HG03139 (cell line): ENCODE measurements around the gene CIITA.
"Not testable (repeated sequence)": the region's sequence is repeated elsewhere in the genome, so short reads cannot be mapped to it uniquely, and the experiment has no call there.

Experiments
- ATAC-seq: cut with Tn5 transposase; IDR thresholded peaks from one replicate; pipeline ENCODE4 v1.9.1; 2021; ENCODE audit not compliant: unreplicated experiment

The CIITA gene

DNA sequence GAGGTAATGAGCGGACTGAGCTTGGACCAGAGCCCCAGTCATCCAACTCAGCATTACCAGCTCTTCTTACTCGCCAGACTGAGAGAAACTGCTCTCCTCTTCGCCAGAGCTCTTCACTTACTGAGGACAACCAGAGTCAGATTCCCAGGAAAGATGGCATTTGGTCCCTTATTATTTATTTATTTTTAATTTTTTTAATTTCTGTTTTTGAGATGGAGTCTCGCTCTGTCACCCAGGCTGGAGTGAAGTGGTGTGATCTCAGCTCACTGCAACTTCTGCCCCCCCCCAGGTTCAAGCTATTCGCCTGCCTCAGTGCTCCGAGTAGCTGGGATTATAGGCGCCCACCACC lies 42.0 kb downstream of the CIITA start:
- ATAC-seq: no peak

DNA sequence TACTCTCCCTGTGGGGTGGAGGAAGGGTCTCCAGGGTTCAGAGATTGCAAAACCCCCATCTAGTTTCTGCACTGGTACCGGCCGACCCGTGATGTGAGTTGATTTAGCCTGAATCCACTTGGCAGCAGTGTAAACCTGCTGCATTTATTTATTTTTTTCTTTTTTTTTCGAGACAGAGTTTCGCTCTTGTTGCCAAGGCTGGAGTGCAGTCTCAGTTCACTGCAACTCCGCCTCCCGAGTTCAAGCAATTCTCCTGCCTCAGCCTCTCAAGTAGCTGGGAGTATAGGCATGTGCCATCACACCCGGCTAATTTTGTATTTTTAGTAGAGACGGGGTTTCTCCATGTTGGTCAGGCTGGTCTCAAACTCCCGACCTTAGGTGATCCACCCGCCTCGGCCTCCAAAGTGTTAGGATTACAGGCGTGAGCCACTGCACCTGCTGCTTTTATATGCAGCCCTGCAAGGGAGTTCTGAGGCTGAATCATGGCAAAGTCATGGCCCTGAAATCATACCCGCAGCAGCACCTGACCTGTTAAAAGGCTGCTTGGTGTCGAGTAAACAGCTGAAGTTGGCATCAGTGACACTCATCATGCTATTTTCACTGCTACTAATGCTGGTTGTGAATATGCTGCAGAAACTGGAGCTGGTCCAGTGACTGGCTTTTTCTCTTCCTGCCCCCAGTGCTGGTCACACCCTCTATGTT lies 43.9 kb downstream of the CIITA start:
- no peak for ATAC-seq

DNA sequence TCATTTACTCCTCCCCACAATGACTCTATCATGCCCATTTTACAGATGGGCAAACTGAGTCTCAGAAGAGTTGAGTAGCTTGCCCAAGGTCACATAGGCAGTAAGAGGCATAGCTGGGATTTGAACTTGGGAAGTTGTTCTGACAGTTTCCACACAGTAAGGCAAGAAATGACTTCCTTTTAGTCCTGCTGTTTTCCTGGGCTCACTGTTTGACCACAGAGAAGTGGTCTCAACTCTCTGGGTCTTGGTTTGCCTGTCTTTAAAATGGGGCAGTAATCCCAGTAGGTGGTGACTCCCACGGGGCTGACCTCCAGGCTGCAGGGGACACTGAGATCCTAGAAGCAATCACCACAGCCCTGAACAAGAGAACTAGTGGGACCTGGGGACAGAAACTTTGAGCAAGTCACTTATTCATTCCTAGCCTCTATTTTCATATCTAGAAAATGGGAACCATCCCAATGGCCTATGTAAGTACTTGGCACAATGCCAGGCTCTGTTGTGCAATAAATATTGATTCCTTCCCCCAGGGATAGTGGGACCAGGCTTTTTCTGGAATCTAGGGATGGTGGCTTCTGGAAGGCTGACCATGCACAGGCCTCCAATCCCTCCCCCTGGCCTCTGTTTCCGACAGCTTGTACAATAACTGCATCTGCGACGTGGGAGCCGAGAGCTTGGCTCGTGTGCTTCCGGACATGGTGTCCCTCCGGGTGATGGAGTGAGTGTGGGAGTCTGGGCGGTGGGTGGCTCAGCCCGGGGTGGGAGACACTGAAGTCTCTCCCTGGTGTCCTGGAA lies 44.7 kb downstream of the CIITA start:
- ATAC-seq: no peak

DNA sequence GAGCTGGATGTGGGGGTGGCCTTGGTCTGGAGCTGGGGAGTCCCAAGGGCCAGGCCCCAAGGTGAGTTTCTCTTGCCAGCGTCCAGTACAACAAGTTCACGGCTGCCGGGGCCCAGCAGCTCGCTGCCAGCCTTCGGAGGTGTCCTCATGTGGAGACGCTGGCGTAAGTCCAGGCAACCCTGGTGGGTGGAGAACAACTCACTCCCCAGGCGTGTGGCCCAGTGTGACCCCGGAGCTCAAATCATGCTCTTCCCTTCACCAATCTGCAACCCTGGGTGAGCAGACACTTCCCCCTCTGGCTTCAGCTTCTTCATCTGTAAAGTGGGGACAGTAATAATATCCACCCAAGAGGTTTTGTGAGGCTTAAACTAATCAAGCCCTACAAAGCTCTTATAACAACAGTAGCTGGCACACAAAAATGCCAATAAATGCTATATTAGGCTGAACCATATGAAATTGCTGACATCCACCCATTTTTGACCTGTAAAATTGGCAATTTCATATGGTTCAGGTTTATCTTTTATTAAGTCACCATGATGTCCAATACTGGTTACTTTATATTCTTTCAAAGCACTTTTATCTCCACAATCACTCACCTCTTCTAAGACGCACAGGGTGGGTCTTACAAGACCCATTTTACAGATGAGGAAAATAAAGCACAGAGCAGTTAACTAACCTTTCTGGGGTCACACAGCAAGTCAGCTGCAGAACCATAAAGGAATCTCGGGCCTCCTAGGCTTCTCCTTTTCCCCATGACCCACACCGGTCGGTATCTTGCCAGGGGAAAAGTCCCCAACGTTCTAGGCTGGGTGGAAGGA lies 45.5 kb downstream of the CIITA start:
- no peak for ATAC-seq

DNA sequence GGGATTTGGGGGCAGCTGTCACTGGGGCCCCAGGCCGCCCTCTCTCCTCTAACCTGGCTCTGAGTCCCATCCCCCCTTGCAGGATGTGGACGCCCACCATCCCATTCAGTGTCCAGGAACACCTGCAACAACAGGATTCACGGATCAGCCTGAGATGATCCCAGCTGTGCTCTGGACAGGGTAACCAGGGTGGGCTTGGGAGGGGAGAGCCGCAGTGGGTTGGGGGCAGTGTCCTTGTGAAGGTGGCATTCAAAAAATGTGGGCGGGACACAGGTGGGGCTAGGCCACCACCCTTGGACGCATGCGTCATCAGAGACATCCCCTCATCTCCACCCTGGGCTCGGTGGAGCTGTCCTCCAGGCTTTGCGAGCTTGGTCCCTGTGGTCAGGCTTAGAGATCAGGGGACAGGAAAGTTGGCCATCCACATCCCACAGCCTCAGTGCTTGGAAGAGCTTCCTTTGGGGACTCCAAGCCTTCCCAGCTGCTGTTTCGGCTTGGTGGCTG lies 46.2 kb downstream of the CIITA start:
- no peak for ATAC-seq

DNA sequence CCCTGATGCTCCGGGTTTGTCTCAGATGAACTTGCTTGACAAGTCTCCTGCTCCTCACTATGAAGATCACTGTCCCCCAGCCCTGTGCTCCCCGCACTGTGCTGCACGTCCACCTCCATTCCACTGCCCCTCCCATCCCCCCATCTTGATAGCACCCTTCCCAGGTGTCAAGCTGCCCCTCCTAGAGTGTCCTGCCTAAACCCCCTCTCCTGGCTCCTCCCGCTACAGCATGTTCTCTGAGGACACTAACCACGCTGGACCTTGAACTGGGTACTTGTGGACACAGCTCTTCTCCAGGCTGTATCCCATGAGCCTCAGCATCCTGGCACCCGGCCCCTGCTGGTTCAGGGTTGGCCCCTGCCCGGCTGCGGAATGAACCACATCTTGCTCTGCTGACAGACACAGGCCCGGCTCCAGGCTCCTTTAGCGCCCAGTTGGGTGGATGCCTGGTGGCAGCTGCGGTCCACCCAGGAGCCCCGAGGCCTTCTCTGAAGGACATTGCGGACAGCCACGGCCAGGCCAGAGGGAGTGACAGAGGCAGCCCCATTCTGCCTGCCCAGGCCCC lies 46.7 kb downstream of the CIITA start:
- ATAC-seq: no peak

DNA sequence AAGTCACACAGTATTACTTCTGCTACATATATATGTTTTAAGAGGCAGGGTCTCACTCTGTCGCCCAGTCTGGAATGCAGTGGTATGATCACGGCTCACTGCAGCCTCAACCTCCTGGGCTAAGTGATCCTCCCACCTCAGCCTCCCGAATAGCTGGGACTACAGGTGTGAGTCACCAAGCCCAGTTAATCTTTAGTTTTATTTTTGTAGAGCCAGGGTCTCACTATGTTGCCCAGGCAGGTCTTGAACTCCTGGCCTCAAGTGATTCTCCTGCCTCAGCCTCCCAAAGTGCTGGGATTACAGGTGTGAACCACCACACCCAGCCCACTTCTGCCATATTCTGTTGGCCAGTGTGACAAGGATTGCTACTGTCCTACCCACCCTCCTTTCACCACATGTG lies 48.3 kb downstream of the CIITA start:
- not testable (repeated sequence) for ATAC-seq

DNA sequence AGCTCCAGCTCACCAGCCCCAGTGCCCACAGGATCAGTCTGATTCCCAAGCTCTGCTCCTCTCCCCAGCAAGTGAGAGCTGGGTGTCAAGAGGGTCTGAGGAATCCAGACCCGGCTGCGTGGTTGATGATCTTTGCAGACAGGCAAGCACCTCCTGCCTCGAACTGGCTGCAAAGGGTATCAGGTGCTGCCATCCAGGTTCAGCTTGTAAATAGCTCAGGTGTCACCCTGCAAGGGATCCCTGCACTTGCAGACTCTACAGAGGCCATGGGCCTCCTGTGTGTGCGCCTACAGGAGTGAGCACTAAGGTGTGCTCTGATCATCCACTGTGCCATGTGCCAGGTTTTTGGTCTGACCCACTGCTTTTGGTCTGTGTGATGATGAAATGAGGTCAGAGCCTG lies 49.1 kb downstream of the CIITA start:
- no peak for ATAC-seq

DNA sequence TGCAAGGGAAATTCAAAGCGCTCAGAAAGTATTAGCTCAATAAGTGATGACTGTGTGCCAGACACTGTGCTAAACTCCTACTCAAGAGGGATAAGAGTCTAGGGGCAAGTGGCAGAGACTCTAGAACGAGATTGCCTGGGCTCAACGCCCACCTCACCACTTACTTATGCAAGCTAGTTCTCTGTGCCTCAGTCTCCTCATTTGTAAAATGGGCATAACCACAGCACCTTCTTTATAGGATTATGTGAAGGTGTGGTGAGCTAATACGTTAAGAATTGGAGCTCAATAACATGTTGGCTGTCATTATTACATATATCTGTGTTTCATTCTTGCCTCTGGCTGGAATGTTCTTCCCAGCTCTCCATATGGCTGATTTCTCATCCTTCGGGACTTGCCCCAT lies 49.9 kb downstream of the CIITA start:
- no peak for ATAC-seq

DNA sequence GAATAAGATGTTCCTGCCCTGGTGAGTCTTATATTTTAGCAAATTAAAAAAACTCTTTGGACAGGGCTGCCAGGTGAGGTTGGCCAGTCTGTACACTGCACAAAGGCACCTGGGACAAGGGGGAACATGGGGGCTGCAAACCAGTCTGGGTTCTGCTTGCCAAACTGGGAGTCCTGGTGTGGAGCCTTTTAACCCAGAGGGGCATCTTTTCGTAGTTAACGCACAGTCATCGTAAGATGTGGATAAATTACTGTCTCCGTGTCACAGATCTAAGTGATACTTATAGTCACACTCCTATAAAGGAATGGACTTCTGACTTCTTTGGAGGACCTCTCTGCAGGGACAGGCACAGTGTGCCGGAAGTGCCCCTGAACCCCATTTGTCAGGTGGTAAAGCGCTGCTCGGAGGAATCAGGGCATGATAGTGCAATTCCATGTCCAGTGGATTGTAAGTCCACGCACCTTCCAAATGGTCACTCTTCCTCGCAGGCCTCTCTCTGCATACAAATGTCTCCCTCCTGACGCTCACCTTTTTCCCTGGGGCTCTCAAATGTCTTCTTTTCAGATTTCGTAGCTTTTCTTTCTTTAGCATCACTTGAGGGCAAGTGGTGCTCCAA lies 50.6 kb downstream of the CIITA start:
- ATAC-seq: no peak

DNA sequence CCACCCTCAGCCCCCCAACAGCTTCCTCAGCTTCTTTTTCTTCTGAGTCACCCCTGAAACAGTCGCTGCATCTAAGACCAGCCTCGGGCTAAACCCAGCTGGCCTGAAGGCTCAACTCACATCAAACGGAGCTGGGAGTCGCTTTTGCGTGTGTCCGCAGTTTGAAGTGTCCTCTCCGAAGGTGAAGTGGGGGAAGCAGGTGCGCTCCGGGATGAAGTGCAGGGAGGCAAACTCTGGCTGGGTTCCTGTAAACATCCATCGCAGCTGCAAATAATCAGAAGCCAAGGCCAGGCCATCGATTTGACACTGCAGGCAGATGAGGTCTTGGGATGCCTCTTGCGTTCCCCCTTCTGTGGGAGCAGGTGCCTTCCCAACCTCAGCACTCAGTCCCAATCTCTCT lies 52.1 kb downstream of the CIITA start:
- not testable (repeated sequence) for ATAC-seq

DNA sequence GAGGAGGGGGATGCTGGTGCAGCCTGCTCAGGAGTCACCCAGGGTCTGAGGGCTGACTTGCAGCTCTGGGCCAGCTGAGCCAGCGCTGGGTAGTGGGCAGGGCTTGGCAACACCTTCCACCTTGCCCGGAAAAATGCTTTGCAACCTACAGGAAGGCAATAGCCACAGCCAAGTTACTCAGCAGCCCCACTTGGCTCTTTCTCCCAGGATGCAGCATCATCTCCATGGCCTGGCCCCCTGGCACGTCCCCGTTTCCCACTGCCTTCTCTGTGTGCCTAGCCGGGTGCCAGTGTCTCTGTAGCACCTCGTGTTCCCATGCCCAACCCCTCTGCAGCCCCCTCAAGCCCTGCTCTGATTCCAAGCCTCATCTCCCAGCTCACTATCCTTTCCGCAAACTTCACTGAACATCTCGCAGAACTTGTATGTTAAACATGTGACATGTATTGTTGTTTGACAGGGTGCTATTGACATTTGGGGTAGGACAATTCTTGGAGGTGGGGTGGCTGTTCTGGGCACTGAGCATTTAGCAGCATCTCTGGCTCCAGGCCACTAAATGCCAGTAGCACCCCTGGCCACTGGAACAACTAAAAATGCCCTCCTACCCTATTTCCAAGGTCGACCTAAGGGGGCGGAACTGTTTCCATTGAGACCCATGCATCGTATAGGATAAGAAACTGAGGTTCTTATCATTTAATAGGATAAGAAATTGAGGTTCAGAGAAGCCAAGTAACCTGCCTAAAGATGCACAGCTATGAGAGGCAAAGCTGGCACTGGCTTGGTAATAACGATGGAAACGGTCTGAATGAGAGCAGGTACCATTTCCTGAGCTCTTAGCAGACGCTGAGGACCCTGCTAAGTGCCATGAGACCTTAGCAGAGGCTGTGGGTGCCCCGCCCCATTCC lies 53.1 kb downstream of the CIITA start:
- ATAC-seq: no peak

DNA sequence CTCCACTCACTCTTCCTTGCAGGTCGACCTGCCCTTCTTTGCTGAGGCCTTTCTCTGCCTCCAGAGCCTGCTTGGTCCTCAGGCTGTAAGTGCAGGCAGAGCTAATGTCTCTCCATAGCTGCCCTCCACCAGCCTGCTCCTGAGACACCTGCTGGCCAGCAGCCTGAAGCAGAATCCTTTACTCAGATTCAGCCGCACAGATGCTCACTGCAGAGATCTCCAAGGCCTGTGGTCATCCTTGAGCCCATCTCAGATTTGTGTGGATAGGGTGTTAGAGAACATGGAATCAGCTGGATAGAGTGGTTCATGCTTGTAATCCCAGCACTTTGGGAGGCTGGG lies 53.7 kb downstream of the CIITA start:
- no peak for ATAC-seq

DNA sequence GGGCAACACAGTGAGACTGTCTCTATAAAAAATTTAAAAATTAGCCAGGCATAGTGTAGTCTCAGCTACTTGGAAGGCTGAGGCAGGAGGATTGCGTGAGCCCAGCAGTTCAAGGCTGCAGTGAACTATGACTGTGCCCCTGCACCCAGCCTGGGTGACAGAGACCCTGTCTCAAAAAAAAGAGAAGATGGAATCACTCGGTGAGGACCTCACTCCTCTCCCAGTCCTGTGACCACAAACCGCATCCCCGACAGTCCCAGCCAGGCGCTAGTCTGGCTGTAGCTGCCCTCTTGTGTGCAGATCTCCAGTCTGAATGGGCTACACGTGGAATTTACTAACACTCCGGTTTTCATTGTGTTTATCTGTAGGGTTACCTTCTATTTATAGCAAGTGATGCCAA lies 54.1 kb downstream of the CIITA start:
- ATAC-seq: no peak

DNA sequence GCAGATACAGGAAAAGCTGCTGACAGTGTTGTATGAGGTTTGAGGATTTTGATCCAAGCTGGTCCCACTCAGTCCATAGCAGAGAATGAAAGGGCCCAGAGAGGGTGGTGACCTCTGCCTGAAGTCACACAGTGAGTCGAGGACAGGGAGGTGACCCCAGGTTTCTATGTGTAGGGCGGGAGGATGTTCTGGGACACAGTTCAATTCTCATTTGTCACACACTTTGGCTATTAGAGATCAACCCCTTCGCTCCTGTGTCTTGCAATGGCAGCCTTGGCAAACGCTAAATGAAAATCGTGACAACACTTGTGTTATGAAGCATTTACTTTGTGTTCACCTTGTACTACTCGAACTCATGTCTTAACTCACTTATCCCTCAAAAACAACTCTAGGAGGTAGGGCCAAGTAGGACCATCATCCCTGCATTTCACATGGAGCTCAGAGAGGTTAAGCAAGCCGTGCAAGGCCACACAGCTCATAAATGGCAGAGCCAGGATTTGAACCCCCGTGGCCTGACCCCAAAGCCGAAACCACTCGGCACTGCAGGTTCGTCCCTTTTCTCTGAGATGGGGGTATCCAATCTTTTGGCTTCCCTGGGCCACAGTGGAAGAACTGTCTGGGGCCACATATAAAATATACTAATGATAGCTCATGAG lies 55.1 kb downstream of the CIITA start:
- no peak for ATAC-seq

DNA sequence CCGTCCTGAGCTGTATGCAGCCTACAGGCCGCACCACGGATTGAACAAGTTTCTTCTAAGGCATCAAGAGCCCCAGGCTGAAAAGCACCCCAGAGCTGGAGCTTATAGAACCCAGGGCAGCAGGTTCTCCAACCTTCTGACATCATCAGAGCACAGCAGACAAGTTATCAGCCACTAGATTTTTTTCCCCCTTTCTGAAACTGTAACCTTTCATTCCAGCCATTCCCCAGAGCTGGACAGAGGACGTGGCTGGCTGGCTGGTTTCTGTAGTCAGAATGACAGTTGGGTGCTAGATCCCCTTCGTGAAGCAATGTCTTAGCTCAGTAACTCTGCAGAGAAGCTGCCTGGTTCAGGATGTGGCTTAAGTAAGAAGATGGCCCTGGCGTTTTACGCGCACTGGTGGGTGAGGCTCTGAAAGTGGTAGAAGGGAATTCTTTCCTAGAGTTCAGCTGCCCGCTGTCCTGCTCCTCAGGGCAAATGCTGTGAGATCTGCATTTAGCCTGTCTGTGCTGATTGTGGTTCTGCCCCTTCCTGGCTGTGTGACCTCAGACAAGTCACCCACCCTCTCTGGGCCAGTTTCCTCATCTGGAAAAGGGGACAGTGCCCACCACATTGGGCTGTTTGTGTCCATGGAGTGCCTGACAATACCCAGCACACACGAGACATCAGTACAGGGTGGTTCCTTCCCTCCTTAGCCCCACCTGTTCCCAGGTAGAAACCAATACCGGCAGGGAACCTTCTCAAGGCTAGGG lies 56.1 kb downstream of the CIITA start:
- ATAC-seq: no peak

DNA sequence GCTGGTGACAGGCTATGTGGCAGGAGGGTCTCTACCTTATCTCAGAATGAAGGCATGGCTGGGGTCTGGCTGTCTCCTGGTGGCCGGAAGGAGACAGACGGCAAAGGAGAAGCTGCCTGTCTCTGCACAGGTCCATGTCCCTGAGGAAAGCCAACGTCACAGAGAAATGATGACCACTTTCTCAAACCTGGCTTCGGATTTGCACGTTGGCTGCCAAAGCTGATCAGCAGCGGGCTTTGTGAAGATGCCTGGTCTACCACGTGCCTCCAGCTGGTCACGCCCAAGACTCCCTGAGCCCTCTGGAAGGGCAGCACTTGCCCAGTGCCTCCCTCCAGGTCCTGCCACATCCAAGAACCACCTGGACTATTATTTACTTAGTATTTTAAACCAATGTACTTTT lies 56.9 kb downstream of the CIITA start:
- ATAC-seq: no peak

DNA sequence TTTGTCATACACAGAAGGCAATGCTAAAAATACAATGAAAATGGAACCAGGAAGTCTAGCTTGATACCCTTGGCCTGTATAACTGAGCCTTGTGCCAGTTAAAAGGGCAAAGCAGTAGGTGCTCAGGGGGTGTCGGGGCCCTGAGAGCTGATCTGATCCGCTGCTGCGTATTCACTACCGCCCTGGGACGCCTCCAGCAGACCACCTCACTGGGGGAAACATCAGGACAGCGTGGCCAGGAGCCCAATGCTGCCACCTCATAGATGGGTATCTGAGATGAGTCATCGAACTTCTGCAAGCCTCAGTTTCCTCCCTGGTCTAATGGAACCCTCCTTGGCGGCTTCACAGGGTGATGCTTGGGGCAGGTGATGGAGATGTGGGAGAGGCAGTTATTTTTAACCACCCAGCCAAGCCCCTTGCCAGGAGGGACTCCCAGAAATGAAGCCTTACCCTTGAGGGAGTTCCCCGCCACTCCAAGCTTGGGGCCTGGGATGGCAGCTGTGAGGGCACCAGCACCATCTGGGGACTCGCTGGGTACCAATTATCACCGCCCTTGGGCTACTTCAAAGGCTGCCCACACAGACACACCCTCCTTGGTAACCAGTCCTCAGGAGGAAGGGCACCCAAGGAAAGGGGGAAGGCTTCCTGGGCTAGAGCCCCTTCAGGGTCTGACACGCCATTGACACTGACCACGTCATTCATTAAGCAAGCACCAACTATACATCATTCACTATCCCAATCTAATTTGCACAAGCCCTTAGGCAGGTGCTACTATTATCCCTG lies 57.5 kb downstream of the CIITA start:
- ATAC-seq: no peak
